T-helper 1 cell treated with Interleukin-12 subunit alpha and Interleukin-12 subunit beta and Interleukin-4 antibody, amounts not matched to agents 30 μg/mL and 1 μg/mL, for 36 hours (primary cell): ENCODE measurements around the gene PPP1R13L.

ENCODE experiments used
- H3K27ac Mint-ChIP-seq: one replicate; pipeline ENCODE4 v1.8.0; 2021; ENCODE audit warnings: mild to moderate bottlenecking, mixed read lengths
- H3K27me3 Mint-ChIP-seq: one replicate; pipeline ENCODE4 v1.8.0; 2021; ENCODE audit warnings: low read depth, mixed read lengths
- H3K36me3 Mint-ChIP-seq: one replicate; pipeline ENCODE4 v1.8.0; 2021; ENCODE audit warnings: low read depth, mixed read lengths
- H3K4me1 Mint-ChIP-seq: one replicate; pipeline ENCODE4 v1.8.0; 2021; ENCODE audit warnings: low read depth, mixed read lengths
- H3K4me3 Mint-ChIP-seq: one replicate; pipeline ENCODE4 v1.8.0; 2021; ENCODE audit warnings: mild to moderate bottlenecking, moderate library complexity, mixed read lengths
- H3K9me3 Mint-ChIP-seq: one replicate; pipeline ENCODE4 v1.8.0; 2021; ENCODE audit warnings: mixed read lengths

PPP1R13L gene

GRCh38 chr19:45376045-45376724, 28.7 kb downstream of the PPP1R13L start:
- Mint-ChIP-seq H3K4me3 (no peak overlapping the region), H3K36me3 (no peaks in the 10 kb centered on the region), H3K9me3 (no peaks in the 10 kb centered on the region), H3K27me3 (peaks cover 3% of the 10 kb centered on the region), H3K27ac (no peak overlapping the region), H3K4me1 (peaks cover 2% of the 10 kb centered on the region)

DNA sequence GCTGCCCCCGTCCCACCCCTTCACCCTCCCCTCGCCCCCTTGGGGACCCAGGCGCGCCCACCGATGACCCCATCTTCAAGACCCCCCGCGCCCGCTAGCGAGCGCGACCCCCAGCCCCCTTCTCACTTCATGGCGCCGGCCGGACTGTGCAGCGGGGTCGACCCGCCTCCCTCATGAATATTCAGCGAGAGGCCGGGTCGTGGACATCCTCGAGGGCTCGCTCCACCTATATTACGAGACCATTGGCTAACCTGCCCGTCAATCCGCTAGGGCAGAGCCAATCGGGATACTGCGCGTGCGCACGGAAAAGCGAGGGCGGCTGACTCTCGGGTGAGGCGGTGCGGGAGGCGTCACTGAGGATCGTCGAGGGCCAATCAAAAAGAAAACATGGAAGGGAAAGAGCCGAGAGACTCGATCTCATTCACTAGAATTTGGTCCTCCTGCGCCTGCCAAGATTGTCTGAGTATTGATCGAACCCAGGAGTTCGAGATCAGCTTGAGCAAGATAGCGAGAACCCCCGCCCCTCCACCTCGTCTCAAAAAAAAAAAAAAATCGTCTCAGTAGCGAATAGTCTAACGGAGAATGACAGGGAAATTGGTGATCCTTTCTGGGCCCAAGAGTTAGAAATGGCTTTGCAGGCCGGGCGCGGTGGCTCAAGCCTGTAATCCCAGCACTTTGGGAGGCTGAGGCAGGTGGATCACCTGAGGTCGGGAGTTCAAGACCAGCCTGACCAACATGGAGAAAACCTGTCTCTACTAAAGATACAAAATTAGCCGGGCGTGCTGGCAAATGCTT, 34.3 kb downstream of the PPP1R13L start, which contains the start of gene ERCC2:
Gene ERCC2 (minus strand): TSS at position 164 of the 795 bp plus-strand sequence. CDS start 33 bp downstream, at position 131.
- Mint-ChIP-seq H3K4me1 (peaks cover 10% of the 10 kb centered on the region), H3K4me3 (peak within 1 kb of the TSS; percentile 88), H3K9me3 (no peaks in the 10 kb centered on the region), H3K27me3 (peaks cover 3% of the 10 kb centered on the region), H3K36me3 (no peaks in the 10 kb centered on the region), H3K27ac (peak within 1 kb of the TSS; percentile 99)

DNA sequence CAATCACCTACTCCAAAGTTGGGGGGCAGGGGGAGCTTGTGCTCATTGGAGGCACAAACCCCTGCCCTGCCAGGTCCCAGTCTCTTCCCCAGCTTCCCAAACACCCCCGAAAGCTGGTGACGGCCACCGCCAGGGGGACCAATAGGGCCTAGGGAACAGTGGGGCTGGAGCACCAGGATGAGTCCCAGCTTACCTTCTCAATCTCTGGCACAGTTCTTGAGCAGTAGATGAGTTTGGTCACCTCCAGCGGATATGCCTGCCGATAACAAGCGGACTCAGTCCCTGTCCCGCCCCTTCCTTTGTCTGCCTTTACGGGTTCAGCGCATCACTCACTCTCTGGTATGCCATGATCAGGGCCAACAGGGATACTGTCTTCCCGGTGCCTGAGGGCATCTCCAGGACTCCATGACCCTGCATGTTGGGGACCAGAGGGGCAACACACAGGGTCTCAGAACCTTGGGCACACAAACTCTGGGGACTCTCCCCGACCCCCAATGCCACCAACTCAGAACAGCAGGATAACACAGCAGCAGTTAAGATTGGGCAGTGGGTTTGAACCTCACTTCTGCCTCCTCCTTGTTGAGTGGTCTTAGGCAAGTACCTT, 36.0 kb downstream of the PPP1R13L start:
- no peak overlapping the region for H3K27ac Mint-ChIP-seq
- peaks cover 3% of the 10 kb centered on the region for H3K27me3 Mint-ChIP-seq
- peaks cover 10% of the 10 kb centered on the region for H3K4me1 Mint-ChIP-seq
- H3K36me3 Mint-ChIP-seq = no peaks in the 10 kb centered on the region
- H3K4me3 Mint-ChIP-seq = peak overlapping the region; percentile 54
- H3K9me3 Mint-ChIP-seq = no peaks in the 10 kb centered on the region

DNA sequence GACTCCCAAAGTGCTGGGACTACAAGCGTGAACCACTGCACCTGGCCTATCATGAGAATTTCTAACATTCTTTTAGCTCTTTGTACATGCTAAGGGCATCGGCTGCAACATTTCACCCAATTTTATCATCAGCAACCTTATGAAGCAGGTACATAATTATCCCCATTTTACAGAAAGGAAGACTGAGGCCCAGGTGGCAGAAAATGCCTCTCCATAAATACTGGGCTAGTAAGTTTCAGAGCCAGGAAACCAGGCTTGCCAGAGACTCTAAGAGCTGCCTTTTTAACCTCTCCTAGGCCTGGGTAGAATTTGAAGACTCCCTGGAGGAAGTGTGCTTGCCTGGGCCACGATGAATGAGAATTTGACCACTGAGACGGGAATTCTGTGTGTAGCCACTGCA, 36.7 kb downstream of the PPP1R13L start:
- Mint-ChIP-seq H3K36me3 (no peaks in the 10 kb centered on the region), H3K4me1 (peaks cover 10% of the 10 kb centered on the region), H3K4me3 (peak overlapping the region; percentile 7), H3K9me3 (no peaks in the 10 kb centered on the region), H3K27me3 (peaks cover 3% of the 10 kb centered on the region), H3K27ac (no peak overlapping the region)

DNA sequence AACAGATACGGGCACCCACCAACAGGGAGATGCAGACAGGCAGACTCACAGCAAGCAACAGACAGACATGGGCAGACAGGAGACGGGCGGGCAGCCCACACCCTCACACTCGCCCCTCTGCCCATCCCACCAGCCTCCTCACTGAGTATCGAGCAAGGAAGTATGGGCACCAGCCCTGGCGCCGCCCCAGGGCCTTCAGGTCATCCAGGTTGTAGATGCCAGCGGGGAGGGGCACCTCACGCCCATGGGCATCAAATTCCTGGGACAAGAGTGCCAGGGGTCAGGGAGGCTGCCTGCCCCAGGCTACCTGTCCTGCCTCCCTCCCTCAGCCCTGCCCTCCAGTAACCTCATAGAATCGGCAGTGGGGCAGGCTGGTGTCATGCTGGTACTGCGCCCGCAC, 40.2 kb downstream of the PPP1R13L start:
- no peak overlapping the region for H3K27ac Mint-ChIP-seq
- H3K9me3 Mint-ChIP-seq = no peaks in the 10 kb centered on the region
- H3K27me3 Mint-ChIP-seq = no peaks in the 10 kb centered on the region
- H3K4me1 Mint-ChIP-seq = peaks cover 1% of the 10 kb centered on the region
- peaks cover 4% of the 10 kb centered on the region for H3K36me3 Mint-ChIP-seq
- no peak overlapping the region for H3K4me3 Mint-ChIP-seq

GRCh38 chr19:45363861-45364459, 40.9 kb downstream of the PPP1R13L start:
- Mint-ChIP-seq H3K9me3 (no peaks in the 10 kb centered on the region), H3K27me3 (no peaks in the 10 kb centered on the region), H3K27ac (no peak overlapping the region), H3K36me3 (peaks cover 4% of the 10 kb centered on the region), H3K4me1 (peaks cover 2% of the 10 kb centered on the region), H3K4me3 (no peak overlapping the region)

DNA sequence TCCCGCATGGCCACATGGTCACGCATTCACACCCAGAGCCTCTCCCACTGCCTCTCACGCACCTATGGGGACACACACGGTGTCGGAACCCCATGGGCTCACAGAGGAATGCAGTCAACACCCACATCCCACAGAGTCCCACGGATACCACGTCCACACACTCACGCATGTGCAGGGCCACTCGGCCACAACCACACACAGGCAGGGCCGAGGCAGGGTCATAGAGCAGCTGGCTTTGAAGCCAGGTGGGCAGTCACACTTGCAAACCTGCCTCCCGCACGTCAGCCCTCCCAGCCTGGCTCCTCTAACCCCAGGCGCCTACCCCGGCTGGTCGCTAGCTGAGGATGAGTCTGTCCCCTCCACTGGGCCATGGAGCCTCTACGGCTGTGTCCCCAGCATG, 42.6 kb downstream of the PPP1R13L start:
- peaks cover 5% of the 10 kb centered on the region for H3K36me3 Mint-ChIP-seq
- H3K4me1 Mint-ChIP-seq = peaks cover 2% of the 10 kb centered on the region
- H3K27ac Mint-ChIP-seq = no peak overlapping the region

DNA sequence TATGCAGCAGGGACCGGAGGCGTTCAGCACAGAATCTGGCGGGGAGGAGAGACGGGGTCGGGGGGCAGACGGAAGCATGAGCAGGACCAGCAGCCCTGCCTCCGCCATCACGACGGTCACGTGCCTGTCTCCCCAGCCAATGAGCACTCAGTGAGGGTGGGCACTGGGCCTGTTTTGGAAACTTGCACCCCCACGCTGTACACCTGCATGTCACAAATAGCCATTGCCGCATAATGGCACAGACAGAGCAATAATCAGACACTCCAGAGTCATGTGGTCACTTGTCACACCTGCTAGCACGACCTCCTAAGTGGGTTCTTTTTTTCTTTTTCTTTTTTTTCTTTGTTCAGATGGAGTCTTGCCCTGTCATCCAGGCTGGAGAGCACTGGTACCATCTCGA, 43.3 kb downstream of the PPP1R13L start:
- Mint-ChIP-seq H3K36me3 (peaks cover 10% of the 10 kb centered on the region), H3K9me3 (no peaks in the 10 kb centered on the region), H3K27me3 (no peaks in the 10 kb centered on the region), H3K4me3 (no peak overlapping the region), H3K4me1 (peaks cover 2% of the 10 kb centered on the region), H3K27ac (no peak overlapping the region)

More for the DNA sequence above, 42.6 kb downstream of the PPP1R13L start:
- H3K27me3 Mint-ChIP-seq = no peaks in the 10 kb centered on the region
- no peak overlapping the region for H3K4me3 Mint-ChIP-seq
- H3K9me3 Mint-ChIP-seq = no peaks in the 10 kb centered on the region

DNA sequence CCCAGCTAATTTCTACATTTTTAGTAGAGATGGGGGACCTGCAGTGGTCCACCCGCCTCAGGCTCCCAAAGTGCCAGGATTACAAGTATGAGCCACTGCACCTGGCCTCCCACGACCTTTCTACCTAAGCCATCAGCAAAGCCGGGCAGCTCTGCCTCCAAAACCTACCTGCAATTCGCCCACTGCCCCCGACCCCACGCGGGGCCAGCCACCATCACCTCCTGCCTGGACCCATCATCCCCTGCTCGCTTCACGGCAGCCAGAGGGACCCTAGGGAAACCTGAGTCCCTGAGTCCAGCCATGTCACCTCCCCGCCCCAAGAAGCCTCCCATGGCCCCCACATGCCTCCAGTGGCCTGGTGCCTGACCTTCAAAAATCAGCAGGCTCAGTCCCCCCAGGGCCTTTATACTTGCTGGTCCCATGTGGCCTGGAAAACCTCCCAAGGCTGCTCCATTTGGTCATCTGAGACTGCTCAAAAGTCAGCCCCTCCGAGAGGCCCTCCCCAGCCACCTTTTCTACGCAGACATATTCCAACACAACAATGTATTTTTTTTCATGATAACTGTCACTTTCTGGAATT, 46.6 kb downstream of the PPP1R13L start:
- Mint-ChIP-seq H3K36me3 (peaks cover 18% of the 10 kb centered on the region), H3K9me3 (no peaks in the 10 kb centered on the region), H3K4me3 (no peak overlapping the region), H3K4me1 (peaks cover 2% of the 10 kb centered on the region), H3K27ac (no peak overlapping the region), H3K27me3 (no peaks in the 10 kb centered on the region)

DNA sequence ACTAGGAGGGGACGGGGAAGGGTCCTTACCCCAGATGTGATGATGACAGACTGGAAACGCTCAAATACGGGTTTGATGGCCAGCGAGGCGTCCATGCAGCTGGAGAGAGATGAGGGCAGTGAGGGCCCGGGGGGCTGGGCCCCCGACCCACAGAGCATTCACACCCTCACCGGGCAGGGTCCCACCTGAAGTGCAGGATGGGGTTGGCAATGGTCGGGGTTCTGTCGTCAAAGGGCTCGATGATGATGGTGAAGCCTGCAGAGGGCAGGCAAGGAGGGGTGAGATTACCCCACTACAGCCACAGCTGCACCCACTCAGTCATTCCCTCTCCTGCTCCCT, 47.5 kb downstream of the PPP1R13L start:
- no peak overlapping the region for H3K4me3 Mint-ChIP-seq
- H3K36me3 Mint-ChIP-seq = peaks cover 19% of the 10 kb centered on the region
- no peaks in the 10 kb centered on the region for H3K9me3 Mint-ChIP-seq
- H3K4me1 Mint-ChIP-seq = peaks cover 2% of the 10 kb centered on the region
- H3K27me3 Mint-ChIP-seq = no peaks in the 10 kb centered on the region
- no peak overlapping the region for H3K27ac Mint-ChIP-seq

- Mint-ChIP-seq H3K4me1 (peaks cover 2% of the 10 kb centered on the region), H3K4me3 (no peak overlapping the region), H3K27ac (no peak overlapping the region), H3K36me3 (peaks cover 19% of the 10 kb centered on the region), H3K9me3 (no peaks in the 10 kb centered on the region), H3K27me3 (no peaks in the 10 kb centered on the region)
Observed at GRCh38 chr19:45356760-45357444, 48.0 kb downstream of the PPP1R13L start.

- H3K4me3 Mint-ChIP-seq = no peak overlapping the region
- peaks cover 15% of the 10 kb centered on the region for H3K36me3 Mint-ChIP-seq
- no peak overlapping the region for H3K27ac Mint-ChIP-seq
- peaks cover 3% of the 10 kb centered on the region for H3K4me1 Mint-ChIP-seq
- no peaks in the 10 kb centered on the region for H3K27me3 Mint-ChIP-seq
- no peaks in the 10 kb centered on the region for H3K9me3 Mint-ChIP-seq
Observed at GRCh38 chr19:45355910-45356309, 49.0 kb downstream of the PPP1R13L start.

DNA sequence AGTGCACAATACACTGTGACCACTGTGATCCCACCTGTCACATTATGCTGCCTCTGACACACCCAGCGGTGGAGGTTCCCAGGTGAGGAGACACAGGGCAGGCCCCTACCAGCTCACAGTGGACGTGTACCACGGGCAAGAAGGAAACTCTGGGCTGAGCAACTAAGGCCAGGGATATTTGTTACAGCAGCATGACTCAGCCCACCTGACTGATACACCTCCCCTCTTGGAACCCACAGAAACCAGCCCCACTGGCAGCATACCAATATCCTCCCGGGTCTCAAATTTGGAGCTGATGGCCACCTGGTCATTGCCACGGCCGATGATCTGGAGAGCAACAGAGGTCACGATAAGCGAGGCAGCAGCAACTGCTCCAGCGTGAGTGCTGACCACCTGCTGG, 49.5 kb downstream of the PPP1R13L start:
- peaks cover 5% of the 10 kb centered on the region for H3K4me1 Mint-ChIP-seq
- H3K9me3 Mint-ChIP-seq = no peaks in the 10 kb centered on the region
- no peak overlapping the region for H3K27ac Mint-ChIP-seq
- H3K36me3 Mint-ChIP-seq = peaks cover 15% of the 10 kb centered on the region
- H3K4me3 Mint-ChIP-seq = no peak overlapping the region
- H3K27me3 Mint-ChIP-seq = no peaks in the 10 kb centered on the region
